Gastrocnemius medialis (tissue), 4 donors: ENCODE data around the gene ATRNL1. TPM values are rescaled to one million over a fixed set of nuclear protein-coding genes. Genes with fewer than 3 reads are reported as not detected.

Experiments used
- ATAC-seq, 2 donors: fragments of 150-250 bp; one replicate each; pipeline ENCODE4 v1.9.1; 2016
- DNase-seq, 2 donors: peaks; one replicate each; pipeline ENCODE4 v3.0.0-alpha.2; 2019
- H3K27ac ChIP-seq, 4 donors: fragments of 200-600 bp; sonication (generic); 1 replicate in 1 of 4; 2 replicates in 3 of 4; pipeline ENCODE4 v1.5.1; 2016 to 2018; ENCODE audit warnings: mild to moderate bottlenecking in 2 of 4, moderate library complexity in 1 of 4
- H3K27me3 ChIP-seq, 3 donors: fragments of 200-600 bp; sonication (generic) in 2 of 3; 1 replicate in 1 of 3; 2 replicates in 2 of 3; pipeline versions ENCODE4 v1.5.1 to v1.6.0; 2016 to 2019; ENCODE audit warnings: mild to moderate bottlenecking in 1 of 3, moderate library complexity in 1 of 3
- H3K36me3 ChIP-seq, 2 donors: fragments of 200-600 bp; sonication (generic) in 1 of 2; one replicate each; pipeline ENCODE4 v1.5.1; 2017 to 2018
- H3K4me1 ChIP-seq, 2 donors: fragments of 200-600 bp; sonication (generic) in 1 of 2; one replicate each; pipeline ENCODE4 v1.5.1; 2016 to 2017; ENCODE audit warnings: mild to moderate bottlenecking in 2 of 2
- H3K4me3 ChIP-seq, 4 donors: fragments of 200-600 bp; sonication (generic) in 3 of 4; 1 replicate in 1 of 4; 2 replicates in 3 of 4; pipeline ENCODE4 v1.5.1; 2016 to 2019; ENCODE audit warnings: mild to moderate bottlenecking in 2 of 4
- H3K9me3 ChIP-seq, 3 donors: fragments of 200-600 bp; sonication (generic) in 2 of 3; 1 replicate in 1 of 3; 2 replicates in 2 of 3; pipeline ENCODE4 v1.5.1; 2016 to 2019
- CTCF ChIP-seq, 5 experiments: fragments of 450-650 bp in 3 of 5; fragments of 200-600 bp in 2 of 5; sonication (generic) in 2 of 5; IDR thresholded peaks in 4 of 5; conservative IDR thresholded peaks in 1 of 5; 1 replicate in 4 of 5; 2 replicates in 1 of 5; pipeline ENCODE4 v1.5.1; 2016 to 2019; ENCODE audit warnings: antibody characterized with exemption in 5 of 5, mild to moderate bottlenecking in 3 of 5, moderate library complexity in 3 of 5
- POLR2A ChIP-seq, 2 donors: fragments of 450-650 bp; IDR thresholded peaks; one replicate each; pipeline ENCODE4 v1.6.1; 2017; ENCODE audit warnings: antibody characterized with exemption in 2 of 2, mild to moderate bottlenecking in 2 of 2, moderate library complexity in 2 of 2
- in situ Hi-C, 4 donors: fragments of 200-750 bp; cut with MboI; loops; one replicate each; pipeline versions ENCODE4 v1.15.0 to v1.8.0; 2017; ENCODE audit warnings: low sequenced_read_pairs in 4 of 4
- intact Hi-C: fragments of 100-400 bp; cut with DNase I; formaldehyde crosslinking; loops from one replicate; pipeline ENCODE4 v1.15.1; 2023; ENCODE audit warnings: low total_unique reads
- total RNA-seq, 4 donors: library from RNA; depleted of rRNA; stranded (reverse); fragments of >200 nt; gene quantifications; one replicate each; pipeline versions ENCODE4 v1.1.0 to v1.2.3, GENCODE V29; 2016

The ATRNL1 gene
- total RNA-seq, 4 donors from 2014 or later = 1.6 to 10.8 (median 3.8) TPM

DNA sequence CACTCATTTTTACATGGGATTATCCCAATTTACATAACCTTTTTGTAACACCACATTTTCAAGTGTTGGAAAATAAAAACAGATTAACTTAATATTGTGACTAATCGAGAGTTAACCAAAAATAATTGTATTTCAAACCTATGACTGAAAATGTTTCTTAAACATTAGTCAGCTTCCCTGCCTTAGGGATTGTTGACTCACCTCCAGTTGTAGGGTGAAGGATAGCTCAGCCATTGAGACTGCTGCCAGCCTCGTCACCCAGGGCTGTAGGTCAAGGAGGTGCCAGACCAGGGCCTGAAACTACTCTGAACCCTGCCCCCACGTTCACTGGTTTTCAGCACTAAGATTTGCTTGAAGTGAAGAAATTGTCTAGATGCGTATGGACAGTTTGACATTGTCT lies 828.6 kb downstream of the ATRNL1 start:
- Histone ChIP-seq H3K4me3 (no peak overlapping the region), H3K36me3 (no peaks in the 10 kb centered on the region), H3K27ac (no peak overlapping the region), H3K4me1 (no peaks in the 10 kb centered on the region), H3K27me3 (no peaks in the 10 kb centered on the region), H3K9me3 (no peaks in the 10 kb centered on the region)
- ATAC-seq (no peak), DNase-seq (no peak)
- in situ Hi-C loops = no loop called here
- intact Hi-C loops = no loop called here
- TF ChIP-seq POLR2A (IDR thresholded peaks at IDR 0.05) = no peak
- TF ChIP-seq CTCF (IDR thresholded peaks at IDR 0.05 in 4 of 5, conservative IDR thresholded peaks at IDR 0.05 in 1 of 5) = no peak

GRCh38 chr10:115931309-115931708 lies 838.1 kb downstream of the ATRNL1 start:
- ATAC-seq = no peak
- TF ChIP-seq CTCF (IDR thresholded peaks at IDR 0.05 in 4 of 5, conservative IDR thresholded peaks at IDR 0.05 in 1 of 5) = no peak
- no peak for TF ChIP-seq POLR2A (IDR thresholded peaks at IDR 0.05)

GRCh38 chr10:115932099-115932498 lies 838.9 kb downstream of the ATRNL1 start:
- no peak for ATAC-seq
- TF ChIP-seq POLR2A (IDR thresholded peaks at IDR 0.05) (no peak), CTCF (IDR thresholded peaks at IDR 0.05 in 4 of 5, conservative IDR thresholded peaks at IDR 0.05 in 1 of 5) (no peak)
- Histone ChIP-seq H3K27ac (no peak overlapping the region), H3K36me3 (no peaks in the 10 kb centered on the region), H3K9me3 (no peaks in the 10 kb centered on the region), H3K27me3 (no peaks in the 10 kb centered on the region), H3K4me1 (no peaks in the 10 kb centered on the region), H3K4me3 (no peak overlapping the region)
- DNase-seq = no peak
- in situ Hi-C loops = loop anchor here in 1 of 4 donors (25.0 kb wide), 1 partner anchor 355 kb away; no protein-coding TSS in a partner anchor
- intact Hi-C loops = no loop called here

More at GRCh38 chr10:115931309-115931708, 838.1 kb downstream of the ATRNL1 start:
- H3K36me3 ChIP-seq = no peaks in the 10 kb centered on the region
- H3K9me3 ChIP-seq = no peaks in the 10 kb centered on the region
- no peak overlapping the region for H3K27ac ChIP-seq
- no peaks in the 10 kb centered on the region for H3K27me3 ChIP-seq
- no peak for DNase-seq
- no peak overlapping the region for H3K4me3 ChIP-seq
- intact Hi-C loops = no loop called here
- in situ Hi-C loops = loop anchor here in 1 of 4 donors (25.0 kb wide), 1 partner anchor 356 kb away; no protein-coding TSS in a partner anchor
- H3K4me1 ChIP-seq = no peaks in the 10 kb centered on the region

DNA sequence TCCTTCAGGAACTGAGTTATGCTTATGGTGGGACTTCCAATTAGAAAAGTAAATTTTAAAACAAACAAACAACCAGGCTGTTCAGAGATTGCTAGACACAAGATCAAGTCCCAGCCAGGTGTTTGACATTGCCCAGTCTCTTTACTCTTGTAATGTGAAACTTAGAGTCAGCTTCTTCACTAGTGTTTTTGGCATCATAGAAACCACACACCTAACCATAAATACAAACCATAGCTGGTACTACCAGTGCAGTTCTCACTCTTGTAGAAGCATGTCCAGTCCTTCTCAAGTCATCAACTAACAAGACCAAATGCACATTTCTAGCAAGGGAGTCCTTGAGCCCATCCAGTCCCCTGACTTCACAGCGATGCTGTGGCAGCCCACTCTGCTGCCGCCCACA lies 839.9 kb downstream of the ATRNL1 start:
- no peak for ATAC-seq
- Histone ChIP-seq H3K36me3 (no peaks in the 10 kb centered on the region), H3K27me3 (no peaks in the 10 kb centered on the region), H3K4me3 (no peak overlapping the region), H3K27ac (no peak overlapping the region), H3K4me1 (no peaks in the 10 kb centered on the region), H3K9me3 (no peaks in the 10 kb centered on the region)
- no peak for TF ChIP-seq CTCF (IDR thresholded peaks at IDR 0.05 in 4 of 5, conservative IDR thresholded peaks at IDR 0.05 in 1 of 5)
- TF ChIP-seq POLR2A (IDR thresholded peaks at IDR 0.05) = no peak
- in situ Hi-C loops = loop anchor here in 1 of 4 donors (25.0 kb wide), 1 partner anchor 354 kb away; no protein-coding TSS in a partner anchor
- intact Hi-C loops = no loop called here
- no peak for DNase-seq

DNA sequence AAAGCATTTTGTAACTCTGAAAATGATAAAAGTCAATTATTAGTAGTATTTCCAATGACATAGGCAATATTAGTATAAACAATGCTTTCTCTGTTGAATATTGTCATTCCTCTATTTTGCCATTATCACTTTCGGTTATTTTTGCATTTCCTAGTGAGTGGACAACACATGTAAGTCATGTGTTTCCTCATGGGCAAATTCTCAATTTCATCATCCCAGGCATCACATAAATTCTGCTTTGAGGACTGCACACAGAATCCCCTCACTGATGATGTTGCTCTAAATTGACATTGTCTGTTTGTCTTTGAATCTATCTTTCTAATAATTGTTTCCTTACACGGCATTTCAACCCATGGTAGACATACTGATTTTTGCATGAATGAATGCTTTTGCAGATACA lies 842.6 kb downstream of the ATRNL1 start:
- in situ Hi-C loops = loop anchor here in 1 of 4 donors (25.0 kb wide), 1 partner anchor 352 kb away; no protein-coding TSS in a partner anchor
- ATAC-seq (no peak), DNase-seq (no peak)
- no peak for TF ChIP-seq POLR2A (IDR thresholded peaks at IDR 0.05)
- TF ChIP-seq CTCF (IDR thresholded peaks at IDR 0.05 in 4 of 5, conservative IDR thresholded peaks at IDR 0.05 in 1 of 5) = no peak
- no peaks in the 10 kb centered on the region for H3K36me3 ChIP-seq
- intact Hi-C loops = no loop called here
- no peak overlapping the region for H3K4me3 ChIP-seq
- no peaks in the 10 kb centered on the region for H3K4me1 ChIP-seq
- H3K27me3 ChIP-seq = no peaks in the 10 kb centered on the region
- H3K9me3 ChIP-seq = no peaks in the 10 kb centered on the region
- H3K27ac ChIP-seq = no peak overlapping the region
